Muscle of arm (tissue), 12 donors: ENCODE results near the gene SMYD1. TPM values are rescaled to one million over a fixed set of nuclear protein-coding genes. Genes with fewer than 3 reads are reported as not detected.

Source experiments
- DNase-seq: peaks from one replicate; pipeline ENCODE4 v3.0.0-alpha.2; 2013
- polyA plus RNA-seq, 12 donors: library from polyadenylated mRNA; unstranded; fragments of 120-200 nt; gene quantifications; one replicate each; pipeline ENCODE4 v1.2.1, GENCODE V29; 2013; ENCODE audit not compliant: insufficient read length in 12 of 12

SMYD1 gene
- polyA plus RNA-seq, 12 donors, result 94.9 to 405 (median 332) TPM

DNA sequence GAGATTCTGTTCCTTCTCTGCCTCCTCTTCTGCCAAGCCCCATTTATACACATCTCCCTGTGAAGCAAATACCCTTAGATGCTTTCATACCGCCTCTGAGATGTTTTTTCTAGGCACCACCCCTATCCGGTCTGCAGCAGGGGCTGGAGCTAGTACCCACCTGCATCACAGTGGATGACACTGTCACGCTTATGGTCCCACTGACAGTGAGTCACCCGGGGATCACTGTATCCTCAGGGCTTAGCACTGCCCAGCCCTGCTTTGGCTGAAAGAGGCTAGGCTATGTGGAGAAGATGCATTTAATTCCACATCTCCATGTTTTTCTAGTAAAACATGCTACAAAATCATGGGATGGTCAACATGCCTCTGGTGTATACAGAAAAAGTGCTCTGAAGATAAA lies 50.3 kb downstream of the SMYD1 start:
- no peak for DNase-seq

DNA sequence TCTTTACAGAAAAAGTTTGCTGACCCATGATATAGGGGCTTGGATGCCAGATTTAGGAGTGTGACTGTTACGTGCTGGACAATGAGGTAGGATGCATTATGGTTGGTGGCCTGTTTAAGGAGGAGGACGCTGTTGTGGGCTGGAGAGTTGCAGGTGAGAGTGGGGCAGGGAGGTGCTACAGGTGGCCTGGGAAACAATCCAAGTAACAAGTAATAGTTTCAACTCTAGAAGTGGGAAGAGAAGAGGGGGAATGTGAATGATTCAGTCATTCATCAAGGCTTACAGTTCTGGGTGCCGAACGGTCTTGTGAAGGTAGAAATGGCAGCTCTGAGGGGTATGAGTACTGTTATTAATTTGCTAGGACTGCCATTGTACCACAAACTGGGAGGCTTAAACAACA lies 54.1 kb downstream of the SMYD1 start:
- no peak for DNase-seq

DNA sequence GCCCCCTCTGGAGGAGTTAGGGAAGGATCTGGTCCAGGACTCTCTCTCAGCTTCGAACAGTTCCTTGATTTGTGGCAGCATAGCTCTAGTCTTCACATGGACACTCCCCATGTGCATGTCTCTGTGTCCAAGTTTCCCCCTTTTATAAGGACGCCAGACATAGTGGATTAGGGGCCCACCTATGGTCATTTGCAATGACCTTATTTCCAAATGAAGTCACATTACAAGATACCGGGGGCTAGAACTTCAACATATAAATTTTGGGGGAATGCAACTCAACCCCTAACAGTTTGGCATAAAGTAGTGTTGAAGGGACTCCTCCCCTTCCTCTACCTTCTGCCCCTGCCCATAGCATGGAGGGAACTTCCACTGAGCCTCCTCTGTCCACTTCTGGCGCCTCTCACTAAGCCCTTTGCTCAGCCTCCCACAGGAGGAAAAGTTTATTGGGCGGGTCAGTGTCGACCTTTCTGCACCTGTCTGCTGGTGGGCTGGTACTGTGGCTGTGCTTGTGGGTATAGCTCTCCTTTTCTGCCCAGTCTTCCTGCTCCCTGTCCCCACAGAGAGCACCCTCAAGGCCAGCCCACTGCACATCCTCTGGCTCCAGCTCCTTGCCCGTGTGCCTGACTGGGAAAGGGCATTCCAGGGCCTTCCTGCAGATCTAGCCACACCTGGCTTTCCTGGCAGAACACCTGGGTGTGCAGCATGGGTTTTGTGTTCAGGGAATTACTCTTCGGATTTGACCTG lies 54.7 kb downstream of the SMYD1 start:
- no peak for DNase-seq

DNA sequence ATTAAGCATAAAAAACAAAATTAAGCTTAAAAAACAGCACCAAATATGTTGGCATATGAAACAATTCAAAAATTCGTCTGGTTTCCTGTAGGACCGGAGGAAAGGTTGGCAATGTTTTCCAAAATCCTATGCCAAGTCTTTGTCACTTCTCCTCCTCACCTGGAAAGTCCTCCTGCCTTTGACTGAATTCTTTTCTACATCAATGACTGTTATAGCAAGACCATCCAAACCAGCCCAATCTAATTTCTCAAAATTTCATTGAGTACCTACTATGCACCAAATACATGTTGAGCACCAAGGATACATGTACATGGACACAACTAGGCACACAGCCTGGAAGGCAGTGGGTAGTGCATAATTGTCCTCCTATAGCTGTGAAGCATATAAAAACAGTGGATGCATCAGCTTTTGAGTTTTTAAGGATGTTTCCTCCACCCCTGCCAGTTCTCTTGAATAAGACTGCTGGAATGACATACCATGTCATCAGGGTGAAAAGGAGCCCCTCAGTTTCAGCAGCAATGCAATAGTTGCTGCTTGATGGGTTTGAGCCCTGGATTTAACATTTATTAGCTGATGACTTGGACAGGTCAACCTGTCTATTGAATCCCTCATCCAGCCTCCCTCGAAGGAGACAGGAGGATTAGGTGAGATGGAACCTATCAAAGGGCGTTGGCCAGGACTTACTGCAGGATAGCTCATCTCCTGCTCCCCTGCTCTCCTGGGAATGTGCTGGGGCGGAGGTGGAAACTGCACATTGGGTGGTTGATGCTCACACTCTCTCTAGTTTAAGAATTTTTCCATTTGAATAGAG lies 55.7 kb downstream of the SMYD1 start:
- no peak for DNase-seq

DNA sequence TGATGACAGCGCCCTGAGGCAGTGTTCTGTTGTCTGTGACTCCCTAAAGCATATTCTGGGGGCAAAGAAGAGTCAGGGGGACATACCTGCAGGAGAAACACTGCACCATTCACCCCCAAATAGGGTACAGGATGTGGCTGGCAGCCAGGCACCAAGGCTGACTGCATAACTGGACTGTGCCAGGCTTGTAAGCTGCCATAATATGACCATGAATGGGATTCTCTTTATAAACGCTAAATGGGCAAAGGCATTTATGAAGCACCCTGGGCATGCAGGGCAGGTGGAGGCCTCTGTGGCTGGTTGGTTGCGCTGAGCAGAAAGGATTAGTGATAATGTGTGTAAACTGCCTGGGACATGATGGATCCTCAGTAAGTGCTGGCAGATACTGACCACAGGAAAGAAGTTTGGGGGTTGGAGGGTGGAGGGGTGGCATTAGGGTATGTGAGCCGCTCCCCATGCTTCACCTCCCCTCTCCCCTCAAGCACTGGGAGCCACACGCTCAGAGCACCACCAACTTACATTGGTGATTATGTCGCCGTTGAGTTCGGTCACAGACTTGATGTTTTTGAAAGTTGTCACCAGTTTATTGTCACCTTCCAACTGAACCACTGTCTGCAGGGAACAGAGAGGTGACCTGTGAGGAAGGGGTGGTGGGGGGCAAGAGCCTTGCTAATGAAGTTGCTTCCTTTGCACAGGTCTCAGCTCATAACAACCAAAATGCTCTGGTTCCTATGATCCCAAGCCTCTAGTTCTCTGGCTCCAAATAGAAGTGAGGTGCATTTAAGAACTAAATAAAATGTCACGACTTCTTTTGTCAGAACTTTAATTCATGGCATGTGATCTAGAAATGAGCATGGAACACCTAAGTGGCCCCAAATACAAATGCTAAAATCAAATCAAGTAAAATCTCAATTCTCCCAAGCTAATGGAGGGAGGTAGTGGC lies 56.6 kb downstream of the SMYD1 start:
- DNase-seq, result no peak

DNA sequence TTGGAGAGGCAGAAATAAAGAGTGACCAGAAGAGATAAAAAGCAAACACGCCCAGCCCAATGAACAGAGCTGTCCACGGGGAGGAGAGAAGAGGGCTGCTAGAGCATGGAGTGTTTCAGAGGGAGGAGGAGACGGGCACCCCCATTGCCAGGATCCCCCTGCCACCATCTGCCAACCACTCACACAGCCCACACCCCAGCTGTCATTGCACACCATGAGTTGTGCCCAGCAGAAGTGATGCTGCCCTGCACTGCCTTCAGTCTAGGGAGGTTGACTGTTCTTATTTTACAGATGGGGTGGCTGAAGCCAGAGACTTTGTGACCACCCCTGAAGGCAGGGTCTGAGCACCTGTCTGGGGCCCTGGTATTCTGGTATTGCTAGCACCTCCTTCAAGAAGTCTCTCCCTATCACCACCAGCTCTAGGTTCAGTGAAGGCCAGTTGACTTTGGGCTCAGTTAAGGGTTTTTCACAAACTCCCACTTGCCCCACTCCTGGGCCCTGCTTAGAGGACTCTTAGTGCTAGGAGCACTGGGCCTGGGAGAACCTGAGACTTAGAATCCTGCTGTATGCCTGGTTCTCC lies 57.8 kb downstream of the SMYD1 start:
- DNase-seq, result no peak

DNA sequence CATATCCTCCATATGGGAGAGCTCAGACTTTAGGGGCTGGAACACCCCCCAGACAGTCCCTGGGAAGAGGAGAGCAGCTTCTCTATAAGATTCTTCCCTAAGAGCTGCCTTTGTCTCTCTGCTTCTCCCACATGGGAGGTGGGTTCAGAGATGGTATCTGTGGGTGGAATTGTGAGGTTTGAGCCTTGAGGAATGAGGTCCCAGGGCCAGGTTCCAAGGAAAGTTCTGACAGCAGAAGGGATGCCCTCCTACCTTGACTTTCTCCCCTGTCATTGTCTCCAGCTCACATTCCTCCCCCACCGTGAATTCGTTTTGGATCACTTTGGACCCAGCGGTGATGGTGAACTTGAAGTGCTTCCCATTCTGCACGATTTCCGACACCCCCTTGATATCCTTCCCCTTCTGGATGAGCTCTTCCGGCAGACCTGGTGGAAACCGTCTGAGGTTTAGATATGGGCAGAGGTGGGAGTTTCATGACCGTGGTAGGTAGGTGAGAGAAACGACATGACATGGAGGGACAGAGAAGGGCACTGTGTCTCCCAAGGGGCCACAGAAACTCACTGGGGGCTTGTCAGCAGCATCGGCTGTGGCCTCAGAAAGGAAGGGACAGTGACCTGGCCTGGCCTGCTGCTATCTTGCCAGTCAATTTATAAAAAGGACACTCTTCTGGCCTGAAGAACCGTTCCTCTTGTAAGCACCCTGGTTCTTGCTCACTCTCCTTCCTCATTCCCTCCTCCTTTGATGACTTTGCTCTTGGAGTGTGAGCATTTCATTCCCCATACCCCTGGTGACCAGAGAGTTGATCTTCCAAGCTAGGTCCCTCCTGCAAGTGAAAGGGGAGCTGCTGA lies 58.5 kb downstream of the SMYD1 start:
- DNase-seq, result no peak

DNA sequence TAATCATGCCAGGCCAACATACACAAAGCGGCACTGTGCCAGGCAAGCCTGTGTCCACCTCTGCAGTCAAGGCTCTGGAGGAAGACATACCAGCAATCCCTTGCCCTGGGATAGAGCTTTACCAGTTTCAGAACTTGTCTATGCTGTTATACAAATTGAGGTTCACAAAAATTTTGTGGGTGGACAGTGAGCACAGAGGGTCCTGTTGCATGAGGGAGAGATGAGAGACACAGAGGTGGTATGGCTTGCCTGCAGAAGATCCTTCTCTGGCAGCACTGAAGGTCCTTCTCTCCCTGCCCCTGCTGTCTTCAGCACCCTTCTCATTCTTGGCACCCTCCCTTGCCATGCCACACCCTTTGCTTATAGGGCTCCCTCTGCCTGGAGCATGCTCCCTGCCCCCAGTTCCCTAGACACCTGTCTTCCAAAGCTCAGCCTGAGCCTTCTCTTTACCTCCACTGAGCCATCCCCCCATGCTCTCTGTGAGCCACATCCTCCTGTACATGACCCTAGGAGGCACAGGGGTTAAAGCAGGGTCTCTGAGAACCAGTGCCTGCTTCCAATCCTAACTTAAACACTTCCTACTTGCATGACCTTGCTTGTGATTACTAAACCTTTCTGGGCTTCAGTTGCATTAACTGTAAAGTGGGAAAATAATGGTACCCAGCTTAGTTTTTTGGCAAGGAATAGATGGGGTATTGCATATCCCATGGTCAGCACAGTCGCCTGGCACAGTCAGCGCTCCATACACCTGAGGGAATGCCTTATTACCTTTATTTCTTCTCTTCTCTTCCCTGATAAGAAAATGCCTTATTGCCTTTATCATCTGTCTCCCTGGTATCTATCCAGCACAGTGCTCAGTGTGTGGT lies 59.4 kb downstream of the SMYD1 start:
- DNase-seq, result no peak

DNA sequence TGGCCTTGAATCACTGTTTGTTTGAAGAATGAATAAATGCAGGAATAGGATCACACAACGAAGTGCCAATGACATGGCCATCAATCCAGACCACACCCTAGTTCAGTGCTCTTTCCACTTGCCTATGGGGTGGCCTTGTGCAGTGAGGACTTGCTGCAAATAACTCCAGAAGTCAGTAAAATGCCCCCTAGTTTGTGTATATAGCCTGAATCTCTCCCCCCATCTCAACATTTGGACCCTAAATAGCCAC lies 59.9 kb downstream of the SMYD1 start:
- DNase-seq, result no peak

DNA sequence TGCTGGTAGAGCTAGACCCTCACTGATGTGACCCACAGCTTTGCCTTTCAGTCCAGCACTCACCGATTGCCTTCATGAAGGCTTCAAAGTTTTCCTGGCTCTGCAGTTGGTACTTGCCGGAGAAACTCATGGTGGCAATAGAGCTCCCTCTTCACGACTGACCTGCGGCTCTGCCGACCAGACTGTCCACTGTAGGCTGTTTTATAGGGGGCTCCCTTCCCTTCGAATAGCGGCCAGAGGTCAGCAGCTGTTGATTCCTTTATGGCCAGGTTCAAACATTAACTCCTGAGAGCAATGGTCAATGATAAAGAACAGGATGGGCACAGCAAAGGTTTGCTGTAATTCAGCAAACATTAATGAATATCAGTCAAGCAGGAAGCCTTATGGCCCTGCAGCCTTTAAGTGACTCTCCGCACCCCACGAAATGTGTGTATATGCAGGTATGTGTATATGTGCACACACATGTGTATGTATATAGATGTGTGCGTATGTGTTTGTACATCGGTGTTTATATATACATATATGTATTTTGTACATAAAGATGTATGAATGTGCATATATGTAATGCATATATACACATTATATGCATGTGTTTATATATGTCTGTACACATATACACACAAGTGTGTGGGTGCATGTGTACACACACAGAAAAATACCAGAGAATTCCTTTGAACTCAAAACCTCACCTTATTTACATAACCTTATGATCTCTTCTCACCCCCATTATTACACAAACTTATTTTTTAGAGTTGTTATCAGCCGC lies 60.4 kb downstream of the SMYD1 start, which contains the start of gene FABP1:
FABP1 (minus strand) TSS at position 175 of the 766 bp plus-strand sequence; CDS start at position 130, 45 bp downstream.
- no peak for DNase-seq

DNA sequence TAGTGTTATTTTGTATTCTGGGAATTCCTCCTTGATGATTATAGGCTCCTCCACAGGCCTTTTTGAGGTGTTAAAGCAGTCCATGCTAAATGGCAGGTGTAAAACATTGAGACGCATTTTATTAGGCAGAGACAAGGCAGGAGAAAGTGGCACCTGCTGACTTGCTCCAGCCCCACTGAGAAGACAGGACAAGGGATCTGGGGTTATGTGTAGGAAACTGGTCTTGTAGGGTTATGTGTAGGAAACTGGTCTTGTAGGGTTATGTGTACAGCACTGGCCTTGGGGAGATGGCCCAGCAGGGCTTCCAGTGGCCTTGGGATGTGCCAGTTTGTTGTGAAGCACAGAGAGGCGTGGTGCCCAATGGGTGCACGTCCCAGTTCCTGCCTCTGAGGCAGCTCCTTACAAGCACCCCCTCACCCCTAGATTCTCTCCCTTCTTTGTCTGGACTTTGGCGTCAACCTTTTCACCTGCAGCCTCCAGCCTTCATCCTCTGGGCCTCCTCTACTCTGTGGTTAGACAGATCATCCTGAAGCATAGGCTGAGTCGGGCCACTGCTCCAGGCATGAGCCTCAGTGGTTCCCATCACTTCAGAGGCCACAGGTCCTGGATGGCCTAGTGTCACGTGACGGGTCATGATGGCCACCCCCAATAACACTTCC lies 61.2 kb downstream of the SMYD1 start:
- DNase-seq, result no peak

DNA sequence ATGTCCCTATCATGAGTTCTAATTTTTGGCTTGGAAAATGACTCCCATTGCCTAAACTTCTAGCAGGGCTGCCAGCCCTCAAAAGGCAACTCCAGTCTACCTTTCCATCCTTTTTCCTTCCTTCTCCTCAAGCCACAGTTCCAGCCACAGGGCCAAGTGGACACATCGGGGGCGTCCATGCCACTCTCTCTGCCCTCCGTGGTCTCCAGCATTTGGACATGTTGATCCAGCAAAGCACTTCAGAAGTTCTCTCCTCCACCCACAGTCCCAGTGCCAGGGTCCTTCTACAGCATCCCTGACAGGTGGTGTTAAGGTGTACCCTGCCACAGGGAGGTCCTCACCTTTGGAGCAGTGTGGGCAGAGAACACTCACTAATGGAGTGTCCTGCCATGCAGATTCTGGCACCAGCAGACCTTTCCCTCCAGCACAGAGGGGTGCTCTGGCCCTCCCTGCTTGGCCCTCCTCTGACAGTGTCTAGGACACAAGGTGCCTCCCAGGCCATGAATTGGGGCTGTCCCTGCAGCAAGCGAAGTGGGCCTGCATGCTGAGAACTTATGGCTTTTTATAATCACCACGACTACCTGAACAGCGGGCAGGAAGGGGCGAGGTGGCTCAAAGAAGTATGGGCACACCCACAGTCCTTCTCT lies 61.8 kb downstream of the SMYD1 start:
- DNase-seq, result no peak

DNA sequence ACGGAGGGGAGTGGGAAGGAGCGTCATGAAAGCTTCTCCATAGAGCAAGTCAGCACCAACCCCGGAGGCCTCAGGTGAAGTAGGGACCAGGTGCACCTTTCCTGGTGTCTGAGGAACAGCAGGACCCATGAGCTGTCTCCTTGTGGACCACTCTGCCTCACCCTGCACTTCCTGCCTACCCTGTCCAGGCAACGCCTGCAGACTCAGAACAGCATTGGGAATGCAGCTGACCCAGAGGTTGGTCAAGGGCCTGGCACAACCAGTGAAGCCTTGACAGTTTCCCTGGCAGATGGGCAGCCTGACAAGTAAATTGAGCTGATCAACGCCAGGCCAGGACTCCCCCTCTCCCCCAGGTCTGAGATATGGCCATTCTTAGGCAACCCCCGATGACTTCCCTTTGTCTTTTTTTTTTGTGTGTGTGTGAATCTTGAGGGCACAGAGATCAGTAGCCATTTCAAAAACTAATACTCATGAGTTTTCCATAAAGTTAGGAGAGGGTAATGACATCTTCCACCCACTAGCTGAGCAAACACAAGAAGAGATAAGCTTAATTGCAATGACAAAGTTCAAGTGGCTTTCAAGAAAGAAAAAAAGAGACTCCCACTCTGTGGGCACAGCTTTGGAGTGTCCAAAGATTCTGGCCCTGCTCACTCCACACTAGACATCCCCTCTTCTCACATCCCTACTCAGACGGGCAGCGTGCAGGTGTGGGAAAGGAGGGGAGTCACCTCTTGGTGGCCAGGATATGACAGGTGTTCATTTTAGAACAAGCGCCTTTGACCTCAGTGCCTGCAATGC lies 63.8 kb downstream of the SMYD1 start:
- DNase-seq, result no peak

DNA sequence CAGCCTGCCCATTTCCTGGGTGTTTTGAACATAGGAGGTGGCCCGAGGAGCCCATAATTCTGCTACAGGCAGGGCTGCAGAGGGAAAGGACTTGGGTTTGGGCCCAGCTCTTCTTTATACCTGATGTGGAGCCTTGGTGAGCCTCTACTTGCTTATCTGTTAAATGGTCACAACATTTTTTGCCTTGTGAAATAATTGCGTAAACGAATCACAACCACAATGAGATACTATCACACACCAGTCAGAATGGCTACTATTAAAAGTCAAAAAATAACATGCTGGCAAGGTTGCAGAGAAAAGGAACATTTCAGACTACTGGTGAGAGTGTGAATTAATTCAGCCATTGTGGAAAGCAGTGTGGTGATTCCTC lies 64.4 kb downstream of the SMYD1 start:
- DNase-seq, result no peak

DNA sequence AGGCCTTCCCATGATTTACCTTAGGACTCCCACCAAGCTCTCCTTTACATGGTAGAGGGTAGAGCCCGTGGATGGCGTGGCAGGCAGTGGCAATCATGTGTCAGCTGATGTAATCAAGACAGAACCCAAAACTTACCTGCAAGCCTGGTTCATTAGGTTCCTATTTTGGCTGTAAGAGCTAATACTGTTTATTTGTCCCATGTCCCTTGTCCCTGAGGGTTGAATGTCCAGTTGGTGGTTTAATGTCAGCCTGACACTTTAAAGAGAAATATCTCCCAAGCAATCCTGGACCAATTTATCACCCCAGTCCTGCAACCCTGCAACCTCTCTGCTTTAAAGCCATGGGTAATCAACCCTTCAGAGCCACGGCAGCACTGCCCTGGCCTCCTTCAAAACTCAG lies 66.2 kb downstream of the SMYD1 start:
- DNase-seq, result no peak

DNA sequence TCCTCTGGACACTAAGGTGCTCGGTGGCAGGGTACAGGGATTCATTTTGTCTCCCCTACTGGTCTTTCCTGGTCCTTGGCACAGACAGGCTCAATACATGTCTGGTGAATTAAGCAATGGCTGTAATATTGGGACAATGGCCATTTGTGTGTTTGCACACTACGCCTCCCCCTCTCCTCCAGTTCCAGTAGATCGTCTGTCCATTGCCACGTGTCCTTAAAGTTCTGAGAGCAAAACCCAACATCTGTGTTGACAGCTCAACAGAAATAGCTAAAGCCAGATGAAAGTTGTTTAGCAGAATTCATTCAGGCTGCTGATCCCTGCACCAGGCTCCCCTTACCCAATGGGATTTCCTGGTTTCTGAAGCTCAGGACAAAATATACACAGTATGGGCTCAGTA lies 69.2 kb downstream of the SMYD1 start:
- no peak for DNase-seq

DNA sequence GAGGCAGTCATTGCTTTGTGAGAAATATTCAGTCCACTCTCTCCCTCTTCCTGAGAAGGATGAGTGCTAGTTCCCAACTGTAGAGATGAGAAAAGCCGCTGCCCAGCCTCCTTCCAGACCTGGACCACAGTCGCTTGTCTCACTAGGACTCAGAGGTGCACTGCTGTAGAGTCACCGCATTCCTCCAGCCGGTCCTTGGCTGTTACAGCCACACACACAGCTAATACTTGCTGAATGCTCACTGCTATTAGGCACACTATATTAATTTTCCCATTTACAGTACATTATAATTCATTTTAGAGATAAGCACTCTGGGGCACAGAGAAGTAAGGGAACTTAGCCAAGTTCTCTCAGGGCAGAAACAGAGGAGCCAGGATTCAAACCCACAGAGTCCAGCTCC lies 70.2 kb downstream of the SMYD1 start:
- no peak for DNase-seq
